HG03280 (cell line): Measurements from ENCODE around the gene TSPEAR.
"Not testable (repeated sequence)": the region's sequence is repeated elsewhere in the genome, so short reads cannot be mapped to it uniquely, and the experiment has no call there.

ENCODE experiments used
- ATAC-seq: cut with Tn5 transposase; IDR thresholded peaks from one replicate; pipeline ENCODE4 v1.9.1; 2021; ENCODE audit warnings: mild to moderate bottlenecking, moderate library complexity; ENCODE audit not compliant: unreplicated experiment

The TSPEAR gene

GRCh38 chr21:44686843-44687561 is 24.4 kb downstream of the TSPEAR start:
- no peak for ATAC-seq

- ATAC-seq = no peak
These were observed 25.2 kb downstream of the TSPEAR start for GRCh38 chr21:44686000-44686781.

DNA sequence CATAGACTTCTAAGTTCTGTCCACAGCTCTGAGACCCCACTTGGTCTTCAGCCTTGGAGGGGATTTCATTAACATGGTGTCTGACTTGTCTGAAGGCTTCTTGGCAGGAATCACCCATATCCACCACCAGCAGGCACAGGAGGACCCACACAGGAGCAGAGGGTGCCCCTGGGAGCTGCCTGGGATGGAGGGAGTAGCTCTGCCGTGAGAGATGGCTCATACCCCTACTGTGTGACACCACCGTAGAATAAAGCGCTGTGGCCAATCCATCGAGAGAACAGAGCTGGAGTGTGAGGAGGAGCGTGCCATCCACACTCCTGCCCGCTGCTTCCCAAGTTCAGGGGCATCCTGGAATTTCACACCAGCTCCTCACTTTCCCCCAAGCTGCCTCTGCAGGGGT is 26.3 kb downstream of the TSPEAR start:
- ATAC-seq = not testable (repeated sequence)

DNA sequence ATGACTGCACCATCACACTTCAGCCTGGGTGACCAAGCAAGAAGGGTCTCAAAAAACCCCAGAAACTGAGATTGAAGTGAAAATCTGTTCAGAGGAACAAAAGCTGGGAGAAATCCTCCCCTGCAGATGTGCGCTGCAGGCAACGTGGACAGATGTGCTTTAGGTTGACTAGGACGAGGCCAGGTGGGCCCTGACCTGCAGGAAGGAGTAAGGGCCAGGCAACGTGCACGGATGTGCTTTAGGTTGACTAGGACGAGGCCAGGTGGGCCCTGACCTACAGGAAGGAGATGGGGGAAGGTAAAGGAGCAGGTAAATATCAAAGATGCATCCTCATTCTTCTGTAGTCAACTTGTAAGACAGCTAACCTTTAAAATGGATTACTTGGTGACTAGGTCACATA is 26.9 kb downstream of the TSPEAR start:
- ATAC-seq = no peak

DNA sequence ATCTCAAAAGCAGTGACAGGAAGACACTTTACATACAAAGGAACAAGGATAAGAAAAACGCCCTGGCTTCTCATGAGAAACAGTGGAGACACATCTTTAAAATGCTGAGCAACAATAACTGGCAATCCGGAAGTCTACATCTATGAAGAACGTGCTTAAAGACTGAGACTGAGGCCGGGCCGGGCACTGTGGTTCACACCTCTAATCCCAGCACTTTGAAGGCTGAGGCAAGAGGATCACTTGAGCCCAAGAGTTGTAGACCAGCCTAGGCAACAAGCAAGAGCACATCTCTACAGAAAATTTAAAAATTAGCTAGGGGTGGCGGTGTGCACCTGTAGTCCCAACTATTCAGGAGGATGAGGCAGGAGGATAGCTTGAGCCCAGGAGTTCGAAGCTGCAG is 27.3 kb downstream of the TSPEAR start:
- ATAC-seq = no peak

GRCh38 chr21:44682580-44683151 is 28.7 kb downstream of the TSPEAR start:
- no peak for ATAC-seq

DNA sequence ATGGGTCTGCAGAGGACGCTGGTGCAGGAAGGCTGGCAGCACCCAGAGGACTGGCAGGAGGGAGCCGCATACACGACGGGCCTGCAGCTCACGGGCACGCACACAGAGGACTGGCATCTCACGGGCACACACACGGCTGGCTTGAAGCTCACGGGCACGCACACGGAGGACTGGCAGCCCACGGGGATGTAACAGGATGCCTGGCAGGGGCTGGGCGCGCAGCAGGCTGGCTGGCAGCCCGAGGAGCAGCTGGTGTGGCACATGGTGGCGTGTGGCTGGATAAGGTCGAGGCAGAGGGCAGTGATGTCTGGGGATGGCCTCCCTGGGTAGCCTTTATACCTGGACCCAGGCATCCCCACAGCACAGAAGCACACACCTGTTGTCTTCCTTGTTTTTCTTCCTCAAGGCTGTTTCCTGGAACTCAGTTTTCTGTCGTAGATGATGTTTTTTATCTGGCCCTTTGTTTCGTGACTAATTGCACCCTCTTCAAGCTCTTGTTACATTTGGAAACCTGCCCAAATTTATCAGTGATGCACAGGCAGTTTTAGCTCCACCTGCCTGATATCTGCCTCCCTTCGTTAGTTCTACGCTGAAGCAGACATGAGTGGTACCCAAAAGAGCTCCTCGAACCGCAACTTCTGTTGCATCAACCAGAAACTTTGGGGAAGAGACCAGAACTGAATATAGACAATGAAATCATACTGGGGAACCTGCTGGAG is 29.4 kb downstream of the TSPEAR start, which contains the start of gene KRTAP12-1:
KRTAP12-1 (minus strand) TSS at position 303 of the 719 bp plus-strand sequence; CDS start at position 263, 40 bp downstream.
- ATAC-seq = no peak

GRCh38 chr21:44681152-44681551 is 30.2 kb downstream of the TSPEAR start:
- ATAC-seq = no peak

- no peak for ATAC-seq
These were observed 33.5 kb downstream of the TSPEAR start for GRCh38 chr21:44677881-44678280.

- no peak for ATAC-seq
These were observed 39.5 kb downstream of the TSPEAR start for GRCh38 chr21:44671911-44672310.

DNA sequence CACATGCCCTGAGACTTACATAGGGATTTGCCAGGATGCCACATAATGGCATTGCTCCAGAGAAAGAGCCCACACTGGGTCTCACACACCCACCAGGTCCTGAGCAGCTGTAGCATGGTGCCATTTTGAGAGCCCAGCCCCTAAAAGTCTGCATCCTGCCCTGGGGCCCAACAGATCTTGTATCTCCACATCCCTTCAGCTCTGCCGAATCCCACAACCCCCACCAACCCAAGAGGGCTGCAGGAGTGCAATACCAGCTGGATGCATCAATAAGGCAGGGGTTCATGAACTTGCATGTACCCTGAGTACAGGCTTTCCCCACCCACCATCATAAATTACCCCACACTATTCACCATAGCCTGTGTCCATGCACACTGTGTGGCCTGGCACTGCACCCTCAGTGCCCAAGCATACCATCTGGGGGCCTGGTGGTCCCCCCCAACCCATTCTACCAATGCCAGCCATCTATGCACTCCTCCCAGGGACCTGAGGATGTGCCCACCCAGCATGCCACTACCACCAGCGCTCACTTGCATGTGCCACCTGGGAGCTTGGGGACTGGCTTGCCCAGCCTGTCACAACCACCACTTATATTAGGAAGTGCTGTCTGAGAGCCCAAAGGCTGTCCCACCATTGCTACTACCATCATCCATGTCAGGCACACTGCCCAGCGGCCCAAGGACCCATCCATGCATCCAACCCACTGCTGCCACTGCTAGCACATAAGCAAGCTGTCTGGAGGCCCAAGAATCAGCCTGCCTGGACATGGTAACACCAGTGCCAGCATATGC is 40.5 kb downstream of the TSPEAR start:
- ATAC-seq = no peak

GRCh38 chr21:44667612-44668011 is 43.8 kb downstream of the TSPEAR start:
- no peak for ATAC-seq

DNA sequence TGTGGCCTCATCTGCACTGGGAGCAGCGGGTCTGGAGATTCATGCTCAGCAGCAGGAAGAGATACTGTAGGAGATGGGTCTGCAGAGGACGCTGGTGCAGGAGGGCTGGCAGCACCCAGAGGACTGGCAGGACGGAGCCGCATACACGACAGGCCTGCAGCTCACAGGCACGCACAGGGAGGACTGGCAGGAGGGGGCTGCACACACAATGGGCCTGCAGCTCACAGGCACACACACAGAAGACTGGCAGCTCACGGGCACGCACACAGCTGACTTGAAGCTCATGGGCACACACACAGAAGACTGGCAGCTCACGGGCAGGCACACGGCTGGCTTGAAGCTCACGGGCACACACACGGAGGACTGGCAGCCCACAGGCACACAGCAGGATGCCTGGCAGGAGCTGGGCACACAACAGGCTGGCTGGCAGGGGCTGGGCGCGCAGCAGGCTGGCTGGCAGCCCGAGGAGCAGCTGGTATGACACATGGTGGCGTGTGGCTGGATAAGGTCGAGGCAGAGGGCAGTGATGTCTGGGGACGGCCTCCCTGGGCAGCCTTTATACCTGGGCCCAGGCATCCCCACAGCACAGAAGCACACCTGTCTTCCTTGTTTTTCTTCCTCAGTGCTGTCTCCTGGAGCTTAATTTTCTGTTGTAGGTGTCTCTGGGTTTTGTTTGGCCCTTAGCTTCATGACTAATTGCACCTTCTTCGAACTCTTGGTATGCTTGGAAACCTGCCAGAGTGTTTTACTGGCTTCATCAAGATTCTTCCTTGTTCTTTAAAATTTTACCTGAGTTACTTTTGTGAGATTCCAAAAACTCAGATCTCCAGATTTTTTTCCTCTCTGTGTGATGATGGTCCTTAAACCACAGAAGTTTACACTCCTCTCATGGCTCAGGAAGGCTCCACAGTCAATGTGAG is 44.7 kb downstream of the TSPEAR start, which contains the start of gene KRTAP12-2:
KRTAP12-2 (minus strand) TSS at position 527 of the 920 bp plus-strand sequence; CDS start at position 486, 41 bp downstream.
- ATAC-seq = no peak

GRCh38 chr21:44664691-44665090 is 46.7 kb downstream of the TSPEAR start:
- no peak for ATAC-seq

- ATAC-seq = not testable (repeated sequence)
These were observed 49.8 kb downstream of the TSPEAR start for GRCh38 chr21:44661567-44661966.

DNA sequence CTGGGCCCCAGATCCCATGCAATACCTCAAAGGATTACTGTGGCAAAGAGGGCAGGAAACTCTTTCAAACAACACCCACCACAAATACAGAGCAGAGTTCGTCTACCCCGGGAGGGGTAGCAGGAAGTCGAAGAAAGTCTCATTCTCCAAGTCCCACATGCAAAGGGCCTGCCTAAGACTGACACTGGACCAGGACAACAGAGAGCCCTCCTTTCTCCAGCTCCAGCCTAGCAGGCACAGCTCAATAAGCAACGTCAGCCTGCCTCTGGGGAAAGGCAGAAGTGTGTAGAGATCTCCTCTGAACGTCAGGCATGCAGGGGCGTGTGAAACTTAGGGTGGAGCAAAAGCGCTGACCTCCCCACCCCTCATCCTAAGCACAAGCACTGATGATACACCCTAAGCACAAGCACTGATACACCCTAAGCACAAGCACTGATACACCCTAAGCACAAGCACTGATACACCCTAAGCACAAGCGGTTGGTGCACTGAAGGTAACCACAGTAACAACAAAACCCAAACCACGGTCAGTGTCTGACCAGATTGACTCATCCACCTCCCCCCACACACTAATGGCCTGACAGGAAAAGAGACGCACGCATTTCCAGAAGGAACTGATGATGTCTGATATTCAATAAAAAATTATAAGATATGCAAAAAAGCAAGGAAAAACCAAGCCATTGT is 52.3 kb downstream of the TSPEAR start:
- ATAC-seq = no peak

DNA sequence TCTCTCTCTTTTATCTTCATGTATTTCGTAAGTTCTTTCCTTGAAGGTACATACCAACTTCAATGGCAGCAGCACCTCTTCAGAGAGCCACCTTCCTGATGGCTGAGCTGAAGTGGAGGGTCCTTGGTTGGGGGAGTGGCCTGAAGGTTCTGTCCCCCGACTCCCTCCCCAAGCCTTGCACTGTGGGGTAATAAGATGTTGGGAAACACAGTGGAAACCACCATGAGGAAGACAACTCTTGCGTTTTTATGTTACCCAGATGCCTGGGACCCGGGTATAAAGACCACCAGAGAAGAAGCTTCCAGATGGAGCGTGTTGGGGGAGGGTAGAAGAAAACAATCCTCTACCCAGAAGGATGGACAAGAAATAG is 52.8 kb downstream of the TSPEAR start:
- no peak for ATAC-seq

DNA sequence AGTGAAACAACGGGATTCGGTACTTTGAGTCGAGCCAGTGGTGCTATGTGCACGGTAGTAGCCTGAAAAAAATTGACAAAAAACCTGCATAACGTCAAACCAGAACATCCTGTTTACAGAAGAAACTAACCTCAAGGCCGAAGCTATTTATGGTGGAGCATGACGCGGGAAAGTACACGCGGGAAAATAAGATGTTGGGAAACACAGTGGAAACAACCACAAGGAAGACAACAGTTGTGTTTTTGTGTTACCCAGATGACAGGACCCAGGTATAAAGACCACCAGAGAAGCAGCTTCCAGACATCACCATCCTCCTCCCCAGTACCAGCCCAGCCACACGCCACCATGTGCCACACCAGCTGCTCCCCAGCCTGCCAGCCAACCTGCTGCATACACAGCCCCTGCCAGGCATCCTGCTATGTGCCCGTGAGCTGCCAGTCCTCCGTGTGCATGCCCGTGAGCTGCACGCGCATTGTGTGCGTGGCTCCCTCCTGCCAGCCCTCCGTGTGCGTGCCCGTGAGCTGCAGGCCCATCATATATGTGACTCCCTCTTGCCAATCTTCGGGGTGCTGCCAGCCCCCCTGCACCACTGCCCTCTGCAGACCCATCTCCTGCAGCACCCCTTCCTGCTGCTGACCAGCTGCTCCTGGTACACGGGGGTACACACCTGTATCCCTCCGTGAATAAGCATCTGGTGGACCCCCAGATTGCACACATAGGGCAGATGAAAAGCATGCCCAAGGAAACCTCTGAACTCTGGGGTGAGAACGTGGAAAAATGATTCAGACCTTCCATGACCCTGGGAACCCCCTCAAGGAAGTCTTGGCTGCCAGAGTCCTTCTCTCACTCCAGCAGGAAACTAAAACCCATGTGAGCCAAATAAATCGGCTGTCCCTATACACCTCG is 53.5 kb downstream of the TSPEAR start, which contains the start of gene KRTAP12-3:
KRTAP12-3 (plus strand) TSS at position 298 of the 906 bp plus-strand sequence; CDS start at position 346, 48 bp downstream.
- no peak for ATAC-seq
